Breast epithelium (tissue), 3 donors: ENCODE data around the gene RHBG.

Source experiments
- CTCF ChIP-seq, 3 donors: fragments of 450-650 bp; IDR thresholded peaks; one replicate each; pipeline ENCODE4 v1.5.1; 2016 to 2017; ENCODE audit warnings: antibody characterized with exemption in 3 of 3, mild to moderate bottlenecking in 3 of 3, moderate library complexity in 3 of 3
- POLR2AphosphoS5 ChIP-seq, 3 donors: sonication (generic); formaldehyde crosslinking; IDR thresholded peaks; one replicate each; pipeline ENCODE4 v1.6.1; 2017; ENCODE audit warnings: antibody characterized with exemption in 3 of 3

- TF ChIP-seq POLR2AphosphoS5 (IDR thresholded peaks at IDR 0.05) = no peak
- no peak for TF ChIP-seq CTCF (IDR thresholded peaks at IDR 0.05)
These were observed 32.8 kb upstream of the RHBG start for GRCh38 chr1:156336242-156336641.
